ENCODE data around the gene TULP1. TPM values are rescaled to one million over a fixed set of nuclear protein-coding genes. Genes with fewer than 3 reads are reported as not detected.

Gene TULP1
- total RNA-seq, 1 experiment from 2014 or later: not detected

- Histone ChIP-seq H2AFZ (ENCODE audit: low read length) (no peak overlapping the region), H3K79me2 (ENCODE audit: insufficient read depth, low read length) (peaks cover 1% of the 10 kb centered on the region; the same call in 1 of the 2 replicates), H3K4me1 (ENCODE audit: insufficient read depth, low read length) (no peaks in the 10 kb centered on the region; the same call in 1 of the 2 replicates), H2BK120ac (ENCODE audit: low read depth, low read length, poor library complexity, severe bottlenecking) (no peak overlapping the region), H3K4ac (ENCODE audit: low read depth, low read length) (no peak overlapping the region), H2BK20ac (ENCODE audit: low read depth, low read length, poor library complexity, severe bottlenecking) (no peak overlapping the region), H4K5ac (ENCODE audit: insufficient read length, low read depth, low read length) (no peak overlapping the region), H2BK5ac (ENCODE audit: insufficient read length, low read length) (no peak overlapping the region), H3K14ac (ENCODE audit: insufficient read depth, low read length) (no peak overlapping the region), H4K8ac (replicated peaks; ENCODE audit: insufficient read length, low read depth, low read length) (no peak overlapping the region), H3K9me3 (ENCODE audit: control insufficient read depth, low read depth, low read length) (no peaks in the 10 kb centered on the region), H3K18ac (ENCODE audit: insufficient read length, low read depth, low read length) (no peak overlapping the region), H3K23ac (ENCODE audit: insufficient read length, low read depth, low read length) (no peak overlapping the region), H2BK12ac (ENCODE audit: insufficient read length, low read depth, low read length) (no peak overlapping the region), H3T11ph (ENCODE audit: low read length) (no peak overlapping the region), H3K79me1 (ENCODE audit: insufficient read depth, low read depth, low read length, poor library complexity, severe bottlenecking) (no peaks in the 10 kb centered on the region), H4K20me1 (ENCODE audit: control insufficient read depth, insufficient read depth, insufficient read length) (no peaks in the 10 kb centered on the region), H3K23me2 (ENCODE audit: insufficient read length, low read depth, low read length, poor library complexity, severe bottlenecking) (peaks cover 5% of the 10 kb centered on the region), H2AK5ac (ENCODE audit: insufficient read length, low read length) (no peak overlapping the region), H4K91ac (ENCODE audit: insufficient read length, low read depth, low read length) (no peak overlapping the region), H3K27me3 (ENCODE audit: insufficient read depth, low read length) (no peaks in the 10 kb centered on the region), H3K27ac (ENCODE audit: insufficient read length, low read depth, low read length) (no peak overlapping the region), H3K4me2 (ENCODE audit: insufficient read depth, insufficient read length, low read length) (no peak overlapping the region), H3K9ac (ENCODE audit: extremely low read depth, insufficient read length, low read length) (no peak overlapping the region), H3K56ac (ENCODE audit: insufficient read length, low read depth, low read length) (no peak overlapping the region), H2BK15ac (ENCODE audit: low read depth, low read length) (no peak overlapping the region)
- peaks cover 6% of the 10 kb centered on the region for H3K27me3 Mint-ChIP-seq (ENCODE audit: low read depth)
- no peak for TF ChIP-seq CTCF (conservative IDR thresholded peaks at IDR 0.05)
- H3K36me3 Mint-ChIP-seq (ENCODE audit: insufficient read depth in 1 of 3, low read depth in 3 of 3): peaks cover 31 to 65% (median 55%) of the 10 kb centered on the region in 3 experiments
- no peaks in the 10 kb centered on the region for H3K9me3 Mint-ChIP-seq
- peaks cover 7 to 9% of the 10 kb centered on the region in 2 experiments; a peak in 3 of 4 replicates for H3K4me1 Mint-ChIP-seq
- no CpG with 5 or more reads among the region's 4 CpGs for whole genome bisulfite sequencing (ENCODE audit: extremely low coverage, insufficient read length, low lambda C conversion rate)
- no peak overlapping the region for H3K4me3 Mint-ChIP-seq
- H3K27ac Mint-ChIP-seq: no peak overlapping the region; a peak in 1 of 7 replicates
- DNase-seq: no peak
Measured at GRCh38 chr6:35463292-35463691, 49.4 kb downstream of the TULP1 start.
